ES-I3 (cell line): Measurements from ENCODE around the gene OR52N5.

Experiments used
- H3K36me3 ChIP-seq: 2 replicates; pipeline ENCODE4 v1.6.1; 2013; ENCODE audit warnings: mild to moderate bottlenecking, low read length, control low read depth, moderate library complexity; ENCODE audit not compliant: insufficient read depth
- H3K4me1 ChIP-seq: 2 replicates; pipeline ENCODE4 v1.6.1; 2013; ENCODE audit warnings: mild to moderate bottlenecking, control low read depth, low read length; ENCODE audit not compliant: insufficient read depth
- H3K9ac ChIP-seq: 2 replicates; pipeline ENCODE4 v1.6.1; 2013; ENCODE audit warnings: low read depth, mild to moderate bottlenecking, low read length, moderate library complexity
- H3K9me3 ChIP-seq: 2 replicates; pipeline ENCODE4 v1.6.1; 2013; ENCODE audit warnings: mild to moderate bottlenecking, low read length, moderate library complexity; ENCODE audit not compliant: control insufficient read depth, insufficient read depth

OR52N5 gene

GRCh38 chr11:5749836-5750235 lies 33.3 kb downstream of the OR52N5 start:
- no peaks in the 10 kb centered on the region for H3K36me3 ChIP-seq
- H3K9me3 ChIP-seq: no peaks in the 10 kb centered on the region
- no peak overlapping the region for H3K9ac ChIP-seq
- no peaks in the 10 kb centered on the region for H3K4me1 ChIP-seq

- H3K36me3 ChIP-seq: no peaks in the 10 kb centered on the region
- H3K9me3 ChIP-seq: no peaks in the 10 kb centered on the region
- no peaks in the 10 kb centered on the region for H3K4me1 ChIP-seq
- no peak overlapping the region for H3K9ac ChIP-seq
These were observed 36.5 kb downstream of the OR52N5 start for GRCh38 chr11:5746614-5747013.

GRCh38 chr11:5738431-5738830 lies 44.7 kb downstream of the OR52N5 start:
- Histone ChIP-seq H3K9ac (no peak overlapping the region), H3K36me3 (no peaks in the 10 kb centered on the region), H3K9me3 (no peaks in the 10 kb centered on the region), H3K4me1 (no peaks in the 10 kb centered on the region)

GRCh38 chr11:5737670-5738392 lies 45.3 kb downstream of the OR52N5 start:
- Histone ChIP-seq H3K4me1 (no peaks in the 10 kb centered on the region), H3K9ac (no peak overlapping the region), H3K36me3 (no peaks in the 10 kb centered on the region), H3K9me3 (no peaks in the 10 kb centered on the region)

- H3K9me3 ChIP-seq: no peaks in the 10 kb centered on the region
- H3K4me1 ChIP-seq: no peaks in the 10 kb centered on the region
- H3K36me3 ChIP-seq: no peaks in the 10 kb centered on the region
- no peak overlapping the region for H3K9ac ChIP-seq
These were observed 46.1 kb downstream of the OR52N5 start for GRCh38 chr11:5737091-5737490.

- Histone ChIP-seq H3K4me1 (no peaks in the 10 kb centered on the region), H3K36me3 (no peaks in the 10 kb centered on the region), H3K9ac (no peak within 1 kb of the TSS), H3K9me3 (no peaks in the 10 kb centered on the region)
These were observed 46.8 kb downstream of the OR52N5 start, which contains the start of gene OR56B1 for GRCh38 chr11:5736396-5736795. OR56B1 (plus strand) TSS chr11:5736448; CDS start chr11:5736517, 69 bp downstream.

- H3K9ac ChIP-seq: no peak overlapping the region
- H3K36me3 ChIP-seq: no peaks in the 10 kb centered on the region
- no peaks in the 10 kb centered on the region for H3K4me1 ChIP-seq
- H3K9me3 ChIP-seq: no peaks in the 10 kb centered on the region
These were observed 55.5 kb downstream of the OR52N5 start for GRCh38 chr11:5727691-5728090.

GRCh38 chr11:5726351-5726750 lies 56.8 kb downstream of the OR52N5 start:
- no peaks in the 10 kb centered on the region for H3K36me3 ChIP-seq
- no peak overlapping the region for H3K9ac ChIP-seq
- H3K4me1 ChIP-seq: no peaks in the 10 kb centered on the region
- no peaks in the 10 kb centered on the region for H3K9me3 ChIP-seq
